ENCODE data around the gene ZNF217. TPM values are rescaled to one million over a fixed set of nuclear protein-coding genes. Genes with fewer than 3 reads are reported as not detected.
"Not testable (repeated sequence)": the region's sequence is repeated elsewhere in the genome, so short reads cannot be mapped to it uniquely, and the experiment has no call there.

The ZNF217 gene
- total RNA-seq, 6 donors from 2014 or later: 18.7 to 38.4 (median 33.9) TPM

- TF ChIP-seq CTCF (IDR thresholded peaks at IDR 0.05): no peak
- no peak for TF ChIP-seq EP300 (IDR thresholded peaks at IDR 0.05)
- TF ChIP-seq POLR2A (IDR thresholded peaks at IDR 0.05): no peak
- no peak for TF ChIP-seq POLR2AphosphoS5 (IDR thresholded peaks at IDR 0.05)
- no peak for ATAC-seq (ENCODE audit: low FRiP score in 2 of 2)
- Histone ChIP-seq H3K27me3 (no peaks in the 10 kb centered on the region), H3K36me3 (no peaks in the 10 kb centered on the region), H3K9me3 (no peaks in the 10 kb centered on the region), H3K27ac (no peak overlapping the region), H3K4me3 (no peak overlapping the region), H3K4me1 (peaks cover 15 to 23% (median 17%) of the 10 kb centered on the region in 4 donors)
- DNase-seq: no peak
- WGBS, 2 donors: 94 to 100% methylated on average over 8 of the region's 8 CpGs
Measured at GRCh38 chr20:53606364-53606985, 12.8 kb upstream of the ZNF217 start.

GRCh38 chr20:53605401-53605800 is 11.8 kb upstream of the ZNF217 start:
- H3K27ac ChIP-seq; H3K36me3 ChIP-seq; H3K27me3 ChIP-seq; DNase-seq; ATAC-seq (ENCODE audit: low FRiP score in 2 of 2); H3K4me3 ChIP-seq; H3K9me3 ChIP-seq: not testable (repeated sequence)
- peaks cover 12 to 21% (median 17%) of the 10 kb centered on the region in 4 donors for H3K4me1 ChIP-seq
- WGBS, 2 donors: 89 to 96% methylated on average over 5 of the region's 5 CpGs

GRCh38 chr20:53604846-53605245 is 11.2 kb upstream of the ZNF217 start:
- H3K9me3 ChIP-seq; DNase-seq; H3K27me3 ChIP-seq; ATAC-seq (ENCODE audit: low FRiP score in 2 of 2); H3K27ac ChIP-seq; H3K36me3 ChIP-seq; H3K4me3 ChIP-seq: not testable (repeated sequence)
- WGBS, 2 donors: 100% methylated on average over 1 to 4 of the region's 5 CpGs
- H3K4me1 ChIP-seq: peaks cover 11 to 17% (median 13%) of the 10 kb centered on the region in 4 donors

- no peaks in the 10 kb centered on the region for H3K9me3 ChIP-seq
- H3K4me3 ChIP-seq: no peak overlapping the region
- TF ChIP-seq CTCF (IDR thresholded peaks at IDR 0.05): no peak
- TF ChIP-seq POLR2AphosphoS5 (IDR thresholded peaks at IDR 0.05): no peak
- no peak for TF ChIP-seq EP300 (IDR thresholded peaks at IDR 0.05)
- TF ChIP-seq POLR2A (IDR thresholded peaks at IDR 0.05): no peak
- H3K4me1 ChIP-seq: no peaks in the 10 kb centered on the region
- H3K36me3 ChIP-seq: no peaks in the 10 kb centered on the region
- WGBS, 2 donors: 96 to 100% methylated on average over 1 of the region's 1 CpG
- no peak for DNase-seq
- H3K27ac ChIP-seq: no peak overlapping the region
- no peaks in the 10 kb centered on the region for H3K27me3 ChIP-seq
- no peak for ATAC-seq (ENCODE audit: low FRiP score in 2 of 2)
Measured at GRCh38 chr20:53602661-53603060, 9.0 kb upstream of the ZNF217 start.

- H3K36me3 ChIP-seq: no peaks in the 10 kb centered on the region
- no peak overlapping the region for H3K27ac ChIP-seq
- no peak for TF ChIP-seq EP300 (IDR thresholded peaks at IDR 0.05)
- no peak for TF ChIP-seq POLR2AphosphoS5 (IDR thresholded peaks at IDR 0.05)
- no peak for TF ChIP-seq CTCF (IDR thresholded peaks at IDR 0.05)
- no peak for TF ChIP-seq POLR2A (IDR thresholded peaks at IDR 0.05)
- H3K4me1 ChIP-seq: peaks cover 2 to 13% (median 6%) of the 10 kb centered on the region in 4 donors
- 91 to 93% methylated on average over 13 of the region's 13 CpGs for WGBS, 2 donors
- no peaks in the 10 kb centered on the region for H3K9me3 ChIP-seq
- H3K4me3 ChIP-seq: no peak overlapping the region
- ATAC-seq (ENCODE audit: low FRiP score in 2 of 2): no peak
- DNase-seq: no peak
- no peaks in the 10 kb centered on the region for H3K27me3 ChIP-seq
Measured at GRCh38 chr20:53599910-53600632, 6.4 kb upstream of the ZNF217 start.

GRCh38 chr20:53599378-53599777 is 5.7 kb upstream of the ZNF217 start:
- no peak for TF ChIP-seq POLR2AphosphoS5 (IDR thresholded peaks at IDR 0.05)
- TF ChIP-seq CTCF (IDR thresholded peaks at IDR 0.05): no peak
- TF ChIP-seq POLR2A (IDR thresholded peaks at IDR 0.05): no peak
- TF ChIP-seq EP300 (IDR thresholded peaks at IDR 0.05): no peak
- H3K27ac ChIP-seq: no peak overlapping the region
- no peak overlapping the region for H3K4me3 ChIP-seq
- 63 to 65% methylated on average over 4 of the region's 4 CpGs for WGBS, 2 donors
- no peaks in the 10 kb centered on the region for H3K9me3 ChIP-seq
- no peaks in the 10 kb centered on the region for H3K36me3 ChIP-seq
- no peaks in the 10 kb centered on the region for H3K27me3 ChIP-seq
- no peak for DNase-seq
- H3K4me1 ChIP-seq: peaks cover 2 to 15% (median 6%) of the 10 kb centered on the region in 4 donors
- ATAC-seq (ENCODE audit: low FRiP score in 2 of 2): no peak

Measured in upper lobe of left lung (tissue), 6 donors.